ENCODE results near the gene BTAF1.

The BTAF1 gene

DNA sequence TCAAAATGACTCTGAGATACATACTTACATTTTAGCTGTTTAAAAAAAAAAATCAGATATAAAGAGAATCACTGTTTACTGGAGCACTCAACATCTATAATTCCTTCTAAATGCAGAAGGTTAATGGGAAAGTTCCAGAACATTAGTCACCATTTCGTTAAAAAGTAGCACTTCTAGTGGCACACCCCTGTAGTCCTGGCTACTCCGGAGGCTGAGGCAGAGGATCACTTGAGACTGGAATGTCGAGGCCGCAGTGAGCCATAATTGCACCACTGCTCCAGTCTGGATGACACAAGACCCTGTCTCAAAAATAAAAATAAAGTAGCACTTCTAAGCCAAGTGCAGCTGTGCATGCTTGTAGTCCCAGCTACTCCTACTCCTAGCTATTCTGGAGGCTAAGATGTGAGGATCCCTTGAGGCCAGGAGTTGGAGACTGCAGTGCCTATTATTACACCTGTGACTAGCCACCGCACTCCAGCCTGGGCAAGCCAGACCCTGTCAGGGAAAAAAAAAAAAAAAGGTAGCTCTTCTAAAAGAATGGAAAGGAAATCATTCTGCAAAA is 16.5 kb upstream of the BTAF1 start:
- Histone ChIP-seq H3K4me3 (no peak overlapping the region), H3K27ac (no peak overlapping the region)

DNA sequence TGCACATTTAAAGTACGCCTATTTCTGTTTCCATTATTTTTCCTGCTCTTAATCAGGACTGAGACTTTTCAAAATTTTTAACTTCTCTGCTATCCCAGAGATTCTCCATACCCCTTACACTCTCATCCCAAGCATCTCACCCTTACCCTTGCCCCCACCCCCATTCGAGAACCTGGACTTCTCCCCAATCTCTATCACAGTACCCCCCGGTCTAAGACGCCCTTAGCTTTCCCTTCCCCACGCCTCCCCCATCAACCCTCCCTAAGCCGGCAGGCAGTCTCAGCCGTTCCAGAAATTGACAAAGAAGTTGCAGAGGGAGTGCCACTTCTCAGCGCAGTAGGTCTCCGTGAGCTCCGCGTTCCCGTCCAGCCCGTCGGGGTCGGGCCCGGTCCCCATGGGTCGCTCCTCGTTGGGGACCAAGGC is 15.6 kb upstream of the BTAF1 start:
- Histone ChIP-seq H3K27ac (peak overlapping the region in 18 of 21 experiments; percentile 22 to 87 (median 75)), H3K4me3 (peak overlapping the region; percentile 64 to 96 (median 74))

DNA sequence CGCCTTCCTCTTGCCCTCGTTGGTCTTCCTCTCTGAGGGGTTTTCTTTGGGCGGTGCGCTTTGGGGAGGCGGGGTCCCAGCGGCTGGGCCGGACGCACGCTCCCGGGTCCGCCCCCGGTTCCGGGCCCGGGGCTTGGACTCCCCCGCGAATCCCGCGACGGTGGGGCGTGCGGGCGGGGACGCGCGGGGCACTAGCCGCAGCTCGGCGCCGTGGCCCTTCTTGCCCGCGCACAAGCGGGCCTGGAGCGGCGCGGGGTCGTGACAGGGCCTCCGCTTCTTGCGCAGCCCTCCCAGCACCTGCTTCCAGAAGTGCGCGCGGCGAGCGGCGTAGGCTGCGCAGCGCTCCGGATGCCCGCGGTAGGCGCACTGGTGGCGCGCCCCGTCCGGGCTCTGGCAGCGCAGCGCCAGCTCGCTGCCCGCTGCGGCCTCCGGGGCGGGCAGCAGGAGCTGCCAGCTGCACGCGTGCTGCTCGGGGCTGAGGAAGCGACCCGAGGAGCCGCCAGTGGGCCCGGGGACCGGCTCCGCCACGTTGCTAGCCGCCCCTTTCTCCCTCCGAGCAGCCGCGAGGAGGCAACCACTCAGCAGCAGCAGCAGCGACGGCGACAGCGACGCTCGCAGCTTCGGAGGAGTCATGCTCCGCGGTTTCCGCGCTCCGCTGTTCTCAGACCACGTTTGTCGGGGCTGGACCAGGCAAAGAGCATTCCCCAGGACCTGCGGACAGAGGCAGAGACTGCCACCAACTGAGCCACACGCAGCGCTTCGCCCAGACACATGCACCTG is 15.0 kb upstream of the BTAF1 start:
- Histone ChIP-seq H3K27ac (peak overlapping the region in 20 of 21 experiments; percentile 22 to 87 (median 73)), H3K4me3 (peak overlapping the region; percentile 64 to 96 (median 74))

DNA sequence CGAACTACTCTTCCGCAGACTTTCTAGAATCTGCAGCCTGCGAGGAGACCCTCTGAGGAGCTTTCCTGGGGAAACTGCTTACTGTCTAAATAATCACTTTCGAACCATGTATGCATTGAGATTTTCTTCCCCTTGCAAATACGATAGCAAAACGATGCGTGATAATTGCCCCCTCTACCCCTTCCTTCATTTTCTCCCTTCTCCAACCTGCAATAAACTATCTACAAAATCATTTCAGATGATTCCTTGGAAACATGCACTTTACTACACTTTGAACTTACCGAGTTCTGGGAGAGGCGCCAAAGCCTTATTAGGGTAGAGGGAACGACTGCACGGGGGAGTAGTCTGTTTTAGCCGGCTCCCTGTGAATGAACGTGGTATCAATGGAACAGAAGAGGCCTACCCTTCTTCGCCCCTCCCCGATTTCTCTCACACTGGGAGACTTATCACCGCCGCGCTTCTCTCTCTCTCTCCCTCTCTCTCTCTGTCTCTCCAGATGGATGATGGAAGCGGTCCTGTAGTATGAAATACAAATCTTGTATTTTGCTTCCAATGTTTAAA is 14.4 kb upstream of the BTAF1 start, which contains the start of gene FGFBP3:
FGFBP3 (minus strand) TSS at position 370 of the 561 bp plus-strand sequence. CDS start 517 bp downstream, outside the sequence.
- Histone ChIP-seq H3K27ac (peak within 1 kb of the TSS in 20 of 21 experiments; percentile 22 to 87 (median 73)), H3K4me3 (peak within 1 kb of the TSS; percentile 64 to 96 (median 74))

DNA sequence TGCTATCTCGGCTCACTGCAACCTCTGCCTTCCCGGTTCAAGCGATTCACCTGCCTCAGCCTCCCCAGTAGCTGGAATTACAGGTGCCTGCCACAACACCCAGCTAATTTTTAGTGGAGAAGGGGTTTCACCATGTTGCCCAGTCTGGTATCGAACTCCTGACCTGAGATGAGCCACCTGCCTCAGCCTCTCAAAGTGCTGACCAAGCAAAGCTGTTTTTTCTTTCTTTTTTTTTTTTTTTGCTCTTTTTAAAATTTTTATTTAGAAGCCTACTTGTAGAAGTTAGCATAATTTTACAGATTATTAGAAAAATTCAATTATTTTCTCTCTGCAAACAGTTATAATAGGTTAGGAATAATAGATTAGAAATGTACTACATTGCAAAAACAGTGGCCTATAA is 13.1 kb upstream of the BTAF1 start:
- Histone ChIP-seq H3K4me3 (no peak overlapping the region), H3K27ac (no peak overlapping the region)

DNA sequence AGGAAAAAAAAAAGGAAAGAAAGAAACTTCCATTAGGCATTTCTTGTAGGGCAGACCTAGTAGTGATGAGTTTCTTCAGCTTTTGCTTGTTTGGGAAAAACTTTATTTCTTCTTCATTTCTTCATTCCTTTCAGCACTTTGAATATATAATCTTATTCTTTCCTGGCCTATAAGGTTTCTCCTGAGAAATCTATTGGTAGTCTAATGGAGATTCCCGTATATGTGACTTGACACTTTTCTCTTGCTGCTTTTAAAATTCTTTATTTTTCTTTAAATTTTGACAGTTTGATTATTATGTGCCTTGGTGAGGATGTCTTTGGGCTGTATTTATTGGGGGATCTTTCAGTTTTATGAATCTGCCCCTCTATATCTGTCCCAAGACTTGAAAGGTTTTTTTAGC is 3.9 kb upstream of the BTAF1 start:
- no peak overlapping the region for H3K4me3 ChIP-seq
- no peak overlapping the region for H3K27ac ChIP-seq

DNA sequence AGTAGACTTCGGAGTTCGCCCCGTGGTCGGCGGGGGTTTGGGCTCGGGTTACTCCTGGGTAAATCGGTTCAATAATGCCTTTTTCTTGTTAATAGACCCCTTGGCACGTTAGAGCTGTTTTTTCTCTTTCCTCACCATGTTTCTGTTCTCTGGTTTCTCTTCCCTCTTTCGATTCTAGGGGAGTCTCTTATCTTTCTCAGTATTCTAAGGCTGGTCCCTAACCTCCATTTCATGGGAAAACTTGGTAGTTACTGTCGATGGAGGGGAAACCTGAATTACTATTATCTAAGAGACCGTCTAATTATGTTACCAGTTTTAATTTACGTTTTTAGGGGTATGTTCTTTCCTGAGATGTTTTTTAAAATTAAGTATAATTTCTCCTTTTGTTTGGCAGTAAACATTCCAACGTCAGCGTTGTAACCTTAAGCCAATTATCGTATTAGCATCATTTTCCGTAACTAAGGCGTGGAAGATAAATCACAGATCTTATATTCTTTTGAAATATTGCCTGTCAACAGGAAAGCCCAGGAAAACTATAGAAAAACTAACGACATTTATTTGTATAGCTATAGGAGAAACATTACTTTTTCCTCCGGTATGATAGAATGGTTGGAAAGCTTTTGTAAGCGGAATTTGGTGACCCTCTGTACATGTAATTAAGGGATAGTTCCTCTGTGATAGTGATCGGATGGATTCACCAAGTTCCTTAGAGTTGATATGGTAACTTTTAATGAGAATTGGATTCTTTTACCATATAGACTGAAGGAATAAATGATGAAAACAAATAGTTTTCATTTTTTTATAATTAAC is 847 bp downstream of the BTAF1 start:
- peak overlapping the region; percentile 70 to 99 (median 92) for H3K27ac ChIP-seq

DNA sequence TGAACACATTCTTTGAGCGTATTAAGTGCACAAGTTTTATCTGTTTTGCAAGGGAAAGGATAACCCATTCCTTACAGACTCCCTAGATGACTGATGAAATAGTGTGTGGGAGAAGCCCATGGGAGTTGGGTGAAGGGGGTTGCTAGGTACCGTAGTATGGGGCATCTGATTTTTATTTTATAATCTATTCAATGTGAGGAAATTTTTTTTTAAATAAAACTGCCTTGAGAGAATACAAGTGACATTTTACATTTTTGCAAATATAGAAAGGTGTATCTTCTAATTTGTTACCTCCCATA is 1.4 kb downstream of the BTAF1 start:
- Histone ChIP-seq H3K4me3 (peak overlapping the region in 5 of 7 experiments; percentile 74 to 91 (median 87)), H3K27ac (peak overlapping the region in 2 of 21 experiments; percentile 90 to 99)

More for the DNA sequence above, 847 bp downstream of the BTAF1 start:
- H3K4me3 ChIP-seq: peak overlapping the region; percentile 74 to 91 (median 80)

DNA sequence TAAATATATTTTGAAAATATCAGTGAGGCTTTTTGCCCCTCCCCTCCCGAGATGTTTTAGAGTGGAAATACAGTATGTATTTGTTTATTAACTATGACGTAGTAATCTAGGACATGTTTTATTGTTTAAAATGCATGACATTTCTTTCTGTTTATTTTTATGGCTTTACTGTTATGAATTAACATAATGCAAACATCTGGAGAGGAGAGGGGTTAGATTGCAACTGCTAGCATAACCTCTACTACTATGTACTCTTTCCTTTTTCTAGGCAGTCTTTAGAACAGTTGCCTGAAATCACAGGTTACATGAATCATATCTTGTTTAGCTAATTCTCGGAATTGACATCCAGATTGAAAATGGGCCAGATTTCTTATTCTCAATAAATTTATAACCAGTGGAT is 7.4 kb downstream of the BTAF1 start:
- no peak overlapping the region for H3K27ac ChIP-seq
- no peak overlapping the region for H3K4me3 ChIP-seq

DNA sequence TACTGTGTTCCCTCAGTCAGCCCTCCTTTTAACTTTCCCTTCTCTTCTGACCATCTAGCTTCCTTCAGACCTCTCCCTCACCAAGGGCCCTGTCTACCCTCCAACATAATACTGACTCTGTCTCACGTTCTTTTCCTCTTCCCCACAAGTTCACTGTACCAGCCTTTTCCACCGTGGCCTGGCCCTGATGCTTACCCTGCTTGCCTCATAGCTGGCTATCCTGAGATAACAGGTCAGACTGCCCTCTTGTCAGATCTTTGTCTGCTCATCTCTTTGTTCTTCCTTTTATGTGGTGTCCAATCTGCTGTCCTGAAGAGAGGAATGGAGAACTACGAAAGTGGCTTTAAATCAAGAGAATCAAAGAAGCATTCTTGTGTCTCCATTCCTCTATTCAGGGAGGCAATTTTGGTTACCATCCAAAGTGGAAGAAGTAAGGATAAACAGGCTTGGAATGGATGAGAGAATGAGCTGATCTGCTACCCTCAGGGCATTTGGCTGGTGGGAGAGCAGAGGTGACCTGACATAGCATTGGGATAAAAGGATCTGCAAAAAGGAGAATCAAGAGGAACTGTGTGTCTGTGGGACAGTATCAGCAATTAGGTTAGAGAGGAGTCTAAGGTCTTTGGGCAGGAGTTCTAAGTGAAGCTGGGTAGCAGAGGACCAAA is 8.1 kb downstream of the BTAF1 start:
- no peak overlapping the region for H3K4me3 ChIP-seq
- H3K27ac ChIP-seq: peak overlapping the region in 1 of 21 experiments; percentile 18

DNA sequence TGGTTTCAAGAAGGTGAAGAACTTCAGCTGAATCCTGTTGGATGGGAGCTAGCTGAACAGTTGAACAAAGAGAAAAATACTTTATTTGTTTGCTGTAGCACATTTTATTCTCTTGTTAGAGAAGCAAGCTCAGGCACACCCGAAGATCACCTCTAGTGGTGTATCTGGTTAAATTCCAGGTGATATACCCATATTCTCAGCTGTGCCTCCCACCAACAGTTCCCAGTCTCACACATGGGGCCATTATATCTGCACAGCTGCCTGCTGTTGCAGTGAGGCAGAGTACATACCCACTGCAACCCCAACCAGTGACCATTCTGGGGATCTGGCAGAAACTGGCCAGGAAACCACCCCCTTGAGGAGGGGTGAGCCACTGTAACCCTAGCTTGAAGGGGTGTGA is 9.2 kb downstream of the BTAF1 start:
- H3K4me3 ChIP-seq: no peak overlapping the region

DNA sequence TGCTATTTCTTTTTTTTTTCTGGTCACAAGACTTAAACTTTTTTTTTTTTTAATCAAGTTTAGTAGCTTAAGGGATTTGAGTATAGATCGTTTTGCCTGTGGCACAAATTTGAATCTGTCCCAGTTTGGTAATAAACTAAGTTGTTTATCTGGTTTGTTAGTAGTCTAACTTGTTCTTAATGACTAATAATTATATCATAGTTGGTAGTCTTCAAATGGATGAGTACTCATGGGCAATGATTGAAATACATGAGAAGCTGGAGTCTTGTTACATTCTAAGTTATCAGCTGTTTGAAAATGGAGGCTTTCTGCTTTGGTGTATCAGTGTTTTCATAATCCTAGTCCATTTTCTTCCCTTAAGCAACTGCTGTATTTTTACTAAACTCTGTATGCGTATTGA is 12.3 kb downstream of the BTAF1 start:
- H3K27ac ChIP-seq: peak overlapping the region in 6 of 21 experiments; percentile 7 to 39 (median 27)
- no peak overlapping the region for H3K4me3 ChIP-seq

More for the DNA sequence above, 9.2 kb downstream of the BTAF1 start:
- no peak overlapping the region for H3K27ac ChIP-seq

DNA sequence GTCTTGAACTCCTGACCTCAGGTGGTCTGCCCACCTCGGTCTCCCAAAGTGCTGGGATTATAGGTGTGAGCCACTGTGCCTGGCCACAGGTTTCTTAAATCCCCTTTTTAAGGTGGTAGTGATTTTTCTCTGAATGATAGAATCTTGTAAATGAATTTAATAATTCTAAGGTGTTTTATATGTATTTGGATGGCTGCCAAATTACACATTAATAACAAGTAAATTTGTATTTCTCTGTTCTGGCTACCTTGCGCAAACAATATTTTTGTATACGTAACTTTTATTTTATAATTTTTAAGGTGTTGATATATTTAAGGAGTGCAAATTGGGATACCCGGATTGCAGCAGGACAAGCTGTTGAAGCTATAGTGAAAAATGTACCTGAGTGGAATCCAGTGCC is 16.1 kb downstream of the BTAF1 start:
- Histone ChIP-seq H3K4me3 (no peak overlapping the region), H3K27ac (no peak overlapping the region)

DNA sequence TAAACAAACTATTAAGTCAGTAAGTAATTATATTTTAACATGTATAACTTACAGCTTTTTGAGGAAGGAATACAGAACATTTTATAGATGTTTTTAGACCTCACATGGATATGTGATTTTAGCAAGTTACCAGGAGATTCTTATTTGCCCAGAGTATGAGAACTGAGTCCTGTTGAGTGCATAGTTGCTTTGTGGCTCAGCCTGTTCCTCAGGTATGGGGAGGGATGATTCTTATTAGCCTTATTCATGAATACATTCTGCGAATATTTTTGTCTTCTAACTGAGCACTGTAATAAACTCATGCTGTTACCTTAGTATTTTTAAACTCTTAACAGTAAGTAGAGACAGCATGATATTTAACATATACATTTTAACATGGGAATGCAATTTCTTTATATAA is 17.9 kb downstream of the BTAF1 start:
- Histone ChIP-seq H3K4me3 (no peak overlapping the region), H3K27ac (no peak overlapping the region)

DNA sequence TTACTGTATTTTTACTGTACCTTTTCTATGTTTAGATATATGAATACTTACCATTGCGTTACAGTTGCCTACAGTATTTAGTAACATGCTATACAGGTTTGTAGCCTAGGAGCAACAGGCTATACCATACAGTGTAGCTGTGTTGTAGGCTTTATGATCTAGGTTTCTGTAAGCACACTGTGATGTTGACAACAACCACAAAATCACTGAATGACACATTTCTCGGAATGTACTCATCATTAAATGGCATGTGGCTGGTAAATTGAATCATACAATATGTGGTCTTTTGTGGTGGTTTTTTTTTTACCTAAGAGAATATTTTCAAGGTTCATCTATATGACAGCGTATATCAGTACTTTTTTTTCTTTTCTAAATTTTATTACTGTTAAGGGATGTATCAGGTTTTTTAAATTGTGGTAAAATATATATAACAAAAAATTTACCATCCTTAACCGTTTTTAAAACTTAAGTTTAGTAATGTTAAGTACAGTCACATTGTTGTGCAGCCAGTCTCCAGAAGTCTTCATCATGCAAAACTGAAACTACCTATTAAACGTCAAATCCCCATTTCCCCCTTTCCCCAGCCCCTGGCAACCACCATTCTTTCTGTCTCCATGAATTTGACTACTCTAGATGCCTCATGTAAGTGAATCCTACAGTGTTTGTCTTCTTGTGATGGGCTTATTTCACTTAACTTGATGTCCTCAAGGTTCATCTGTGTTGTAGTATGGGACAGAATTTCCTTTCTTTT is 21.5 kb downstream of the BTAF1 start:
- H3K27ac ChIP-seq: no peak overlapping the region

DNA sequence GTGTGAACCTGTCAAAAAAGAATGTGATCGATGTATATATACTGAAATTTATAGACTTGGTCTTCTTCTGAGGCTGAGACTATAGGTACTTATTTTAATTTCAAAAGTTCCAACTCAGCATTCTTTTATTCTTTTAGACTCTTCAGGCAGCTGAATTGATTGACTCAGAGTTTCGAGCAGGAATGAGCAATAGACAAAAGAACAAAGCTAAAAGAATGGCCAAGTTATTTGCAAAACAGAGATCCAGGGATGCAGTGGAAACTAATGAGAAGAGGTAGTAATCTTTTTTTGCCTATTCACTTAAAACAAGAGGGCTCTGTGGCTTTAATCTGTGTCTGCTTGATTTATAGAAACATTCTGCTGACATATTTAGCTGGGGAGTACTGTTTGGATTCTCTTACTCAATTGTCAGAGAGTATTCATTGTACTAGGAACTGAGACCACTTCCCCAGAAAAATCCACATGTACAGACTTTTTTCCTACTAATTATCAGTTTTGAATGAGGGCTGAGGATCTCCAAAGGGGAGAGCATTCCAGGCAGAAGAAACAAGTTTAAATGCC is 30.1 kb downstream of the BTAF1 start:
- H3K4me3 ChIP-seq: no peak overlapping the region
- no peak overlapping the region for H3K27ac ChIP-seq

More for the DNA sequence above, 21.5 kb downstream of the BTAF1 start:
- no peak overlapping the region for H3K4me3 ChIP-seq

DNA sequence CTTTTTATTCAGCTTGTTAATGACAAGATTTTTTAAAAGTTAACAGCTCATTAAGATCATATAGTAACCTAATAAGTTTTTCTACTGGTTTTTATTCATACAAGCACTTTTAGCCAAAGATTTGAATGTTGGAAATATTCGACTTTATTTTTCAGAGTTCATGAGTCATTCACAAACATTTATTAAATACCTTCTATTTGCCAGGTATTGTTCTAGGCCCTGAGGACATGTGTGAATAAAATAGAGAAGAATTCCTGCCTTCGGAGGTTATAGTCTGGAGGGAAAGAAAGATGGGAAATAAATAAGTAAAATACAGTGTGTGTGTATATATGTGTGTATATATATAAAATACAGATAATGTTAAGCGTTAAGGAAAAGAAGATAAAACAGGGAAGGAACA is 31.5 kb downstream of the BTAF1 start:
- Histone ChIP-seq H3K4me3 (no peak overlapping the region), H3K27ac (no peak overlapping the region)

DNA sequence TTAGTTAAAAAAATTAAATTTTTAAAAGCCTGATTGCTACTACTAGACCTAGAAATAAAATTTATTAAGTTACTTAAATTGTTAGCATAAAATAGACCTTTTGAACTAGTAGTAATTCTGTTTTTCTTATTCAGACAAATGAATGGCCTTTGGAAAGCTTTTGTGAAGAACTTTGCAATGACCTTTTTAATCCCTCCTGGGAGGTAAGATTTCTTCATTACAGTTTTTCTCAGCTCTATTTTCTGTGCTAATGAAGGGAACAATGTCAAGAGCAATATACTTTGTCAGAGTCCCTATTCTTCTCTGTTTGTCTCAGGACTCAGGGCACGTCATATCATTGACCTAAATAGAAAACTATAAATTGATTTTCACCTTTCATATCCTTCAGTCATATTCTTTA is 33.5 kb downstream of the BTAF1 start:
- Histone ChIP-seq H3K27ac (no peak overlapping the region), H3K4me3 (no peak overlapping the region)

DNA sequence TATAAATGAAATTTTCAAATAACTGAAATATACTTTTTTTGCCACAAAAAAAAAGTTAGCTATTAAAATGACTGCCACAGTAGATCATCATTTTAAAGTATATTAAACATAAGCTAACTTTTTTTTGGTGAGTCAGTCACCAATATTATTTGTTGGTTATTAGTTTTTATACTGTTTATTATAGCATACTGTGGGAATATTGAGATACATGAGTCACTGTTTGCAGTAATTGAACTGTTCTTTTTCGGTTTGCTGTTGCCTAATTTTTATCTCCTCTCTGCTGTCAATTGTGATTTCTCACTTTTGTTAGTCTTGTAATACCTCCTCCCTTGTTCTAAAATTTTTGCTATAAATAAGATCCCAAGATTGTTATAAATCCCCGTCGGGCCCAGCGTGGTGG is 45.7 kb downstream of the BTAF1 start:
- H3K4me3 ChIP-seq: no peak overlapping the region
- H3K27ac ChIP-seq: no peak overlapping the region

Measured in skin epidermis (tissue), 12 donors.